Body of pancreas (tissue), 4 donors: Measurements from ENCODE around the gene GIT2. TPM values are rescaled to one million over a fixed set of nuclear protein-coding genes. Genes with fewer than 3 reads are reported as not detected.

Experiments used
- ATAC-seq: fragments of 150-250 bp; one replicate; pipeline ENCODE4 v1.9.1; 2016
- DNase-seq, 4 donors: peaks; one replicate each; pipeline ENCODE4 v3.0.0-alpha.2; 2019
- H3K27ac ChIP-seq, 4 donors: fragments of 200-600 bp; sonication (generic); 1 replicate in 3 of 4; 2 replicates in 1 of 4; pipeline versions ENCODE4 v1.5.1 to v1.6.1; 2016 to 2019; ENCODE audit warnings: mild to moderate bottlenecking in 1 of 4, mixed read lengths in 1 of 4, moderate library complexity in 1 of 4
- H3K27me3 ChIP-seq, 2 donors: fragments of 200-600 bp; sonication (generic); one replicate each; pipeline ENCODE4 v1.6.0; 2016; ENCODE audit warnings: mild to moderate bottlenecking in 1 of 2
- H3K36me3 ChIP-seq, 2 donors: fragments of 200-600 bp; sonication (generic); replicated peaks in 1 of 2; 2 replicates each; pipeline ENCODE4 v1.5.1; 2016; ENCODE audit warnings: low read depth in 2 of 2; ENCODE audit not compliant: insufficient read depth in 1 of 2
- H3K4me1 ChIP-seq: fragments of 200-600 bp; sonication (generic); one replicate; pipeline ENCODE4 v1.6.0; 2016
- H3K4me3 ChIP-seq, 2 donors: fragments of 200-600 bp; sonication (generic); 1 replicate in 1 of 2; 2 replicates in 1 of 2; pipeline ENCODE4 v1.5.1; 2016 to 2019
- H3K9me3 ChIP-seq, 3 donors: fragments of 200-600 bp; sonication (generic); 1 replicate in 2 of 3; 2 replicates in 1 of 3; pipeline ENCODE4 v1.5.1; 2016
- CTCF ChIP-seq, 7 experiments: fragments of 450-650 bp in 4 of 7; fragments of 200-600 bp in 3 of 7; sonication (generic) in 3 of 7; IDR thresholded peaks; one replicate each; pipeline ENCODE4 v1.5.1; 2016 to 2019; ENCODE audit warnings: antibody characterized with exemption in 7 of 7
- POLR2A ChIP-seq, 3 donors: fragments of 450-650 bp; IDR thresholded peaks; one replicate each; pipeline ENCODE4 v1.6.1; 2016; ENCODE audit warnings: antibody characterized with exemption in 3 of 3, mild to moderate bottlenecking in 2 of 3
- WGBS, 2 donors: methylation state at CpG; one replicate each; pipeline ENCODE4 v1.1.5; 2017; 5-methylcytosine and 5-hydroxymethylcytosine counted together
- intact Hi-C: fragments of 100-400 bp; cut with DNase I; formaldehyde crosslinking; loops from one replicate; pipeline ENCODE4 v1.15.1; 2023
- total RNA-seq, 2 donors: library from RNA; depleted of rRNA; stranded (reverse); fragments of >200 nt; gene quantifications; one replicate each; pipeline ENCODE4 v1.1.0, GENCODE V29; 2016

Gene GIT2
- total RNA-seq, 2 donors from 2014 or later: 44.4 to 50.1 TPM

- Histone ChIP-seq H3K27ac (peak overlapping the region in 2 of 4 donors; percentile 60 to 75), H3K36me3 (no peaks in the 10 kb centered on the region), H3K4me1 (peaks cover 37% of the 10 kb centered on the region), H3K9me3 (no peaks in the 10 kb centered on the region), H3K4me3 (no peak overlapping the region), H3K27me3 (no peaks in the 10 kb centered on the region)
- 89 to 94% methylated on average over 4 of the region's 4 CpGs for WGBS, 2 donors
- intact Hi-C loops: no loop called here
- no peak for TF ChIP-seq POLR2A (IDR thresholded peaks at IDR 0.05)
- DNase-seq (no peak), ATAC-seq (no peak)
Measured at GRCh38 chr12:110001596-110001995, 5.4 kb upstream of the GIT2 start.

- ATAC-seq: no peak
- 1 to 3% methylated on average over 15 to 17 of the region's 17 CpGs for WGBS, 2 donors
- DNase-seq: peak; percentile 20 to 36 (median 28)
- Histone ChIP-seq H3K9me3 (no peaks in the 10 kb centered on the region), H3K27ac (peak overlapping the region in 3 of 4 donors; percentile 78 to 87 (median 81)), H3K27me3 (no peaks in the 10 kb centered on the region), H3K36me3 (no peaks in the 10 kb centered on the region), H3K4me3 (peak overlapping the region; percentile 81 to 90), H3K4me1 (peaks cover 38% of the 10 kb centered on the region)
- TF ChIP-seq CTCF (IDR thresholded peaks at IDR 0.05): no peak
- no peak for TF ChIP-seq POLR2A (IDR thresholded peaks at IDR 0.05)
- intact Hi-C loops: no loop called here
Measured at GRCh38 chr12:109999983-110000505, 3.9 kb upstream of the GIT2 start.

GRCh38 chr12:109999649-109999971 lies 3.4 kb upstream of the GIT2 start:
- intact Hi-C loops: no loop called here
- TF ChIP-seq CTCF (IDR thresholded peaks at IDR 0.05) (no peak), POLR2A (IDR thresholded peaks at IDR 0.05) (no peak)
- ATAC-seq (no peak), DNase-seq (peak in 3 of 4 donors; percentile 9 to 26 (median 14))
- peaks cover 42% of the 10 kb centered on the region for H3K4me1 ChIP-seq
- WGBS, 2 donors: 0% methylated on average over 5 to 27 of the region's 27 CpGs
- H3K27me3 ChIP-seq: no peaks in the 10 kb centered on the region
- H3K36me3 ChIP-seq: no peaks in the 10 kb centered on the region
- no peaks in the 10 kb centered on the region for H3K9me3 ChIP-seq
- H3K4me3 ChIP-seq: peak overlapping the region; percentile 81 to 90
- peak overlapping the region; percentile 78 to 87 (median 84) for H3K27ac ChIP-seq

GRCh38 chr12:109998904-109999648 lies 2.9 kb upstream of the GIT2 start, which contains the start of gene ANKRD13A:
ANKRD13A (plus strand) TSS chr12:109999430; CDS start chr12:109999689, 259 bp downstream.
- no peaks in the 10 kb centered on the region for H3K36me3 ChIP-seq
- WGBS, 2 donors: 0% methylated on average over 5 to 62 of the region's 62 CpGs
- peaks cover 47% of the 10 kb centered on the region for H3K4me1 ChIP-seq
- H3K27me3 ChIP-seq: no peaks in the 10 kb centered on the region
- H3K9me3 ChIP-seq: no peaks in the 10 kb centered on the region
- DNase-seq (peak; percentile 91 to 96 (median 93)), ATAC-seq (peak; percentile 90)
- TF ChIP-seq CTCF (IDR thresholded peaks at IDR 0.05) (peak in 2 of 7 experiments; percentile 14 to 17), POLR2A (IDR thresholded peaks at IDR 0.05) (peak; percentile 76 to 78 (median 77))
- intact Hi-C loops: no loop called here
- H3K4me3 ChIP-seq: peak within 1 kb of the TSS; percentile 81 to 90
- peak within 1 kb of the TSS; percentile 78 to 87 (median 84) for H3K27ac ChIP-seq

GRCh38 chr12:109998241-109998903 lies 2.2 kb upstream of the GIT2 start:
- ATAC-seq: no peak
- TF ChIP-seq POLR2A (IDR thresholded peaks at IDR 0.05) (no peak), CTCF (IDR thresholded peaks at IDR 0.05) (no peak)
- WGBS, 2 donors: 49 to 51% methylated on average over 9 of the region's 9 CpGs
- Histone ChIP-seq H3K27ac (peak overlapping the region; percentile 78 to 87 (median 84)), H3K9me3 (no peaks in the 10 kb centered on the region), H3K27me3 (no peaks in the 10 kb centered on the region), H3K4me3 (no peak overlapping the region), H3K36me3 (no peaks in the 10 kb centered on the region), H3K4me1 (peaks cover 45% of the 10 kb centered on the region)
- no peak for DNase-seq
- intact Hi-C loops: no loop called here
